Mammary epithelial cell (primary cell): ENCODE data around the gene IRS2.

Experiments used
- EZH2 ChIP-seq: IDR thresholded peaks from 2 replicates; pipeline ENCODE4 v1.6.1; 2012; ENCODE audit warnings: low read length, inconsistent platforms, borderline replicate concordance
- TF ChIP-seq, protein P1 (sequence below), 2 donors: IDR thresholded peaks in 1 of 2; conservative IDR thresholded peaks in 1 of 2; 2 replicates each; pipeline ENCODE4 v1.5.1; 2011 to 2012; ENCODE audit warnings: inconsistent platforms in 2 of 2, low read length in 2 of 2, mild to moderate bottlenecking in 2 of 2, control low read depth in 1 of 2, low read depth in 1 of 2; ENCODE audit not compliant: insufficient read depth in 1 of 2; ENCODE audit errors: extremely low read depth in 1 of 2

DNA sequence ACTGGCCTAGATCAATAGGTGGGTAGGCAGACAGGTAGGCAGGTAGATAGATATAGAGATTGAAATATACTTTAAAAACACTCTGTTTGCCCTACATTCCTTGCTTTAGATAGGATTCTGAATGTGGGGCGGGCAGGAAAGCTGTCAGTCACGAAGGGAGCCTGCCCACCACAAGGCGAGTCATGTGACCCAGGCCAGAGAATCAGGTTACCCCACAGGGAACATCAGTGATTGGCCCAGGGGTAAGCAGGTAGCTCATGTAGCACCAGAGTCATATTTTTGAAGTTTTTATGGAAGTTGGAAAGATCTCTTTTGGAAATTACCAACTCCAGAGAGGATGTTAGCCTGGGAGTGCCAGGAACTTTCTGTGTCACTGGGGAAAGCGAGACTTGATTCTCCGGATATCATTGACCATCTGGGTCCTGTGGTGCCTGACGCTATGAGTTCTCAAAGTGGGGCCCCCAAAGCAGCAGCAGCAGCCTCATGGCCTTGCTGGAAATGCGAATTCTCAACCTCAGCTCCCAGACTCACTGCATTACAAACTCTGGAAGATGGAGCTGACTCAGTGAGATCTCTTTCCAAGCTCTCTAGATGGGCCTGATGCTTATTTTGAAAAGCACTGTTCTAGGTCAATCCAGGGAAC is 60.3 kb downstream of the IRS2 start:
- TF ChIP-seq, protein P1, sequence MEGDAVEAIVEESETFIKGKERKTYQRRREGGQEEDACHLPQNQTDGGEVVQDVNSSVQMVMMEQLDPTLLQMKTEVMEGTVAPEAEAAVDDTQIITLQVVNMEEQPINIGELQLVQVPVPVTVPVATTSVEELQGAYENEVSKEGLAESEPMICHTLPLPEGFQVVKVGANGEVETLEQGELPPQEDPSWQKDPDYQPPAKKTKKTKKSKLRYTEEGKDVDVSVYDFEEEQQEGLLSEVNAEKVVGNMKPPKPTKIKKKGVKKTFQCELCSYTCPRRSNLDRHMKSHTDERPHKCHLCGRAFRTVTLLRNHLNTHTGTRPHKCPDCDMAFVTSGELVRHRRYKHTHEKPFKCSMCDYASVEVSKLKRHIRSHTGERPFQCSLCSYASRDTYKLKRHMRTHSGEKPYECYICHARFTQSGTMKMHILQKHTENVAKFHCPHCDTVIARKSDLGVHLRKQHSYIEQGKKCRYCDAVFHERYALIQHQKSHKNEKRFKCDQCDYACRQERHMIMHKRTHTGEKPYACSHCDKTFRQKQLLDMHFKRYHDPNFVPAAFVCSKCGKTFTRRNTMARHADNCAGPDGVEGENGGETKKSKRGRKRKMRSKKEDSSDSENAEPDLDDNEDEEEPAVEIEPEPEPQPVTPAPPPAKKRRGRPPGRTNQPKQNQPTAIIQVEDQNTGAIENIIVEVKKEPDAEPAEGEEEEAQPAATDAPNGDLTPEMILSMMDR (conservative IDR thresholded peaks at IDR 0.05 in 1 of 2, IDR thresholded peaks at IDR 0.05 in 1 of 2; ENCODE audit: extremely low read depth in 1 of 2, insufficient read depth in 1 of 2, low read depth in 1 of 2, low read length in 2 of 2) = no peak
- TF ChIP-seq EZH2 = no peak
